Fibroblast of skin of back (primary cell): ENCODE measurements around the gene TAF10.

ENCODE experiments used
- DNase-seq: peaks from one replicate; pipeline ENCODE4 v3.0.0-alpha.2; 2013

Gene TAF10

GRCh38 chr11:6576471-6577373, 35.3 kb downstream of the TAF10 start:
- DNase-seq = peak; percentile 43

- no peak for DNase-seq
Observed at GRCh38 chr11:6574816-6575715, 37.0 kb downstream of the TAF10 start.

GRCh38 chr11:6572215-6572614, 39.8 kb downstream of the TAF10 start:
- DNase-seq = peak; percentile 79

GRCh38 chr11:6571434-6572008, 40.5 kb downstream of the TAF10 start:
- no peak for DNase-seq

GRCh38 chr11:6570691-6571427, 41.2 kb downstream of the TAF10 start:
- no peak for DNase-seq

- DNase-seq = no peak
Observed at GRCh38 chr11:6569706-6570105, 42.3 kb downstream of the TAF10 start.

GRCh38 chr11:6568191-6568918, 43.7 kb downstream of the TAF10 start:
- peak; percentile 44 for DNase-seq

- DNase-seq = no peak
Observed at GRCh38 chr11:6567371-6567745, 44.7 kb downstream of the TAF10 start.

- DNase-seq = no peak
Observed at GRCh38 chr11:6566704-6567370, 45.2 kb downstream of the TAF10 start.

GRCh38 chr11:6565988-6566703, 45.9 kb downstream of the TAF10 start:
- DNase-seq = no peak

- no peak for DNase-seq
Observed at GRCh38 chr11:6565325-6565724, 46.7 kb downstream of the TAF10 start.

GRCh38 chr11:6563667-6564066, 48.3 kb downstream of the TAF10 start:
- DNase-seq = no peak

- peak; percentile 7 for DNase-seq
Observed at GRCh38 chr11:6563121-6563619, 48.8 kb downstream of the TAF10 start.

- DNase-seq = no peak
Observed at GRCh38 chr11:6561288-6561687, 50.7 kb downstream of the TAF10 start.
